ENCODE measurements around the gene PAIP2. TPM values are rescaled to one million over a fixed set of nuclear protein-coding genes. Genes with fewer than 3 reads are reported as not detected.

The PAIP2 gene
- total RNA-seq, 1 experiment from 2014 or later, result 95.0 TPM

DNA sequence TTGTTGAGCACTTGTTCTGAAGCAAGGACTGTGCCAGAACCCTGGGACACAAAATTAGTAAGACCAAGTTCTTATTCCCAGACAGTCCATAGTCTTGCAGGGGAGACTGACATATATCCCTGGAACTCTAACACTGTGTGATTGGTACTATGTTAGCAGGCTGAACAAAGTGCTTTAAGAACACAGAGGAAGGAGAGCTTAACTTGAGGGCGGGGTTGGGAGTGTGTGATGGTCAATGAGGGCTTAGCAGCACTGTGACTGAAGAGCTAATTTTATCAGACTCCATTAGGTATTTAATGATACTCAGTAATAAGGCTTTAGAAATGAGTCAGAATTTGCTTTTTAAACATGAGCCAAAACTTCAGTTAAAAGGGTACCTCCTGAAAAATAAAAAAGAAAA, 77.1 kb downstream of the PAIP2 start:
- CTCF ChIA-PET, result no interaction called here
- Histone ChIP-seq H3K4me3 (ENCODE audit: low read depth, low read length, poor library complexity, severe bottlenecking) (no peak overlapping the region), H3K9me3 (ENCODE audit: low read depth, low read length, poor library complexity, severe bottlenecking) (no peaks in the 10 kb centered on the region), H3K27me3 (replicated peaks; ENCODE audit: insufficient read depth, low read depth, low read length, poor library complexity) (no peaks in the 10 kb centered on the region), H3K27ac (ENCODE audit: low read depth, low read length, poor library complexity, severe bottlenecking) (no peak overlapping the region), H3K4me1 (ENCODE audit: insufficient read depth, low read length, poor library complexity, severe bottlenecking) (no peaks in the 10 kb centered on the region), H3K36me3 (ENCODE audit: insufficient read depth, low read length, poor library complexity, severe bottlenecking) (no peaks in the 10 kb centered on the region)
- no peak for TF ChIP-seq EZH2 (IDR thresholded peaks at IDR 0.05; ENCODE audit: borderline replicate concordance, low read depth, low read length, poor library complexity, severe bottlenecking)
- TF ChIP-seq CTCF (conservative IDR thresholded peaks at IDR 0.05; ENCODE audit: low read depth, low read length), result no peak
- BruUV-seq (replicated peaks), result no TSS peak
- intact Hi-C loops (cut with micrococcal nuclease; ENCODE audit: unreplicated experiment), result no loop called here
- POLR2A ChIA-PET (ENCODE audit: low non-redundant PET), result no interaction called here
- DNase-seq (ENCODE audit: low spot score), result no peak

Other genes with a start within 250 kb of the PAIP2 start
- 18.7 and 22.0 TPM in 2 replicates for gene SIL1, start 143.5 kb upstream of the PAIP2 start, total RNA-seq (2021)
- gene MATR3, start 48.1 kb upstream of the PAIP2 start, total RNA-seq (2021), result 286 and 299 TPM in 2 replicates
- not detected in 2 replicates for gene SLC23A1, start 41.4 kb downstream of the PAIP2 start, total RNA-seq (2021)
- not detected in 2 replicates for gene MZB1, start 48.1 kb downstream of the PAIP2 start, total RNA-seq (2021)
- gene PROB1, start 53.2 kb downstream of the PAIP2 start, total RNA-seq (2021), result 0.82 and 1.0 TPM in 2 replicates
- gene SPATA24, start 62.2 kb downstream of the PAIP2 start, total RNA-seq (2021), result 4.0 and 4.2 TPM in 2 replicates
- 16.7 and 21.1 TPM in 2 replicates for gene DNAJC18, start 97.7 kb downstream of the PAIP2 start, total RNA-seq (2021)
- gene ECSCR, start 120.9 kb downstream of the PAIP2 start, total RNA-seq (2021), result 1.1 and 1.6 TPM in 2 replicates
- gene SMIM33, start 129.2 kb downstream of the PAIP2 start, total RNA-seq (2021), result not detected in 2 replicates
- gene STING1, start 140.9 kb downstream of the PAIP2 start, total RNA-seq (2021), result 29.4 and 30.7 TPM in 2 replicates
- gene UBE2D2, start 219.5 kb downstream of the PAIP2 start, total RNA-seq (2021), result 186 and 202 TPM in 2 replicates

All from A673 (cell line).